GM21619 (cell line): Measurements from ENCODE around the gene PLEKHA6.
"Not testable (repeated sequence)": the region's sequence is repeated elsewhere in the genome, so short reads cannot be mapped to it uniquely, and the experiment has no call there.

Experiments
- ATAC-seq: cut with Tn5 transposase; IDR thresholded peaks from one replicate; pipeline ENCODE4 v1.9.1; 2021; ENCODE audit not compliant: unreplicated experiment

PLEKHA6 gene

GRCh38 chr1:204249736-204250427 lies 109.8 kb downstream of the PLEKHA6 start:
- no peak for ATAC-seq

- ATAC-seq, result no peak
Observed at GRCh38 chr1:204248954-204249353, 110.8 kb downstream of the PLEKHA6 start.

- no peak for ATAC-seq
Observed at GRCh38 chr1:204246876-204247275, 112.9 kb downstream of the PLEKHA6 start.

GRCh38 chr1:204242920-204243319 lies 116.8 kb downstream of the PLEKHA6 start:
- ATAC-seq, result no peak

- ATAC-seq, result no peak
Observed at GRCh38 chr1:204241914-204242313, 117.8 kb downstream of the PLEKHA6 start.

- ATAC-seq, result no peak
Observed at GRCh38 chr1:204241050-204241449, 118.7 kb downstream of the PLEKHA6 start.

GRCh38 chr1:204240233-204240632 lies 119.5 kb downstream of the PLEKHA6 start:
- no peak for ATAC-seq

GRCh38 chr1:204239401-204239800 lies 120.3 kb downstream of the PLEKHA6 start:
- ATAC-seq, result not testable (repeated sequence)

GRCh38 chr1:204238520-204238919 lies 121.2 kb downstream of the PLEKHA6 start:
- ATAC-seq, result not testable (repeated sequence)

GRCh38 chr1:204237515-204237914 lies 122.2 kb downstream of the PLEKHA6 start:
- not testable (repeated sequence) for ATAC-seq

- ATAC-seq, result no peak
Observed at GRCh38 chr1:204232526-204232925, 127.2 kb downstream of the PLEKHA6 start.

GRCh38 chr1:204230211-204230610 lies 129.5 kb downstream of the PLEKHA6 start:
- no peak for ATAC-seq

GRCh38 chr1:204228896-204229295 lies 130.8 kb downstream of the PLEKHA6 start:
- no peak for ATAC-seq

- ATAC-seq, result no peak
Observed at GRCh38 chr1:204227996-204228785, 131.5 kb downstream of the PLEKHA6 start.

GRCh38 chr1:204227351-204227750 lies 132.4 kb downstream of the PLEKHA6 start:
- no peak for ATAC-seq

GRCh38 chr1:204225841-204226735 lies 133.6 kb downstream of the PLEKHA6 start:
- no peak for ATAC-seq

GRCh38 chr1:204224655-204225054 lies 135.1 kb downstream of the PLEKHA6 start:
- no peak for ATAC-seq

GRCh38 chr1:204223129-204223860 lies 136.4 kb downstream of the PLEKHA6 start:
- no peak for ATAC-seq

GRCh38 chr1:204222764-204223055 lies 137.0 kb downstream of the PLEKHA6 start:
- ATAC-seq, result no peak

- ATAC-seq, result no peak
Observed at GRCh38 chr1:204222006-204222763, 137.5 kb downstream of the PLEKHA6 start.
